Calu3 (cell line): ENCODE measurements around the gene GALNT15. TPM values are rescaled to one million over a fixed set of nuclear protein-coding genes. Genes with fewer than 3 reads are reported as not detected.

Experiments
- BruUV-seq: library from RNA; stranded (reverse); fragments of 400-500 nt; replicated peaks from 2 replicates; lab custom pipeline; 2021; lab: Mats Ljungman, UMichigan
- CTCF ChIA-PET: fragments of 300-600 bp; sonication (Branson Sonifier 250); formaldehyde crosslinking; loops from one replicate; lab custom pipeline; 2022; ENCODE audit warnings: antibody characterized with exemption; lab: Charles Lee
- DNase-seq: peaks from one replicate; pipeline ENCODE4 v3.0.0; 2022
- H3K27ac Mint-ChIP-seq: one replicate; pipeline ENCODE4 v1.8.0; 2022; ENCODE audit warnings: mixed read lengths; ENCODE audit not compliant: unreplicated experiment
- H3K27me3 Mint-ChIP-seq: one replicate; pipeline ENCODE4 v1.8.0; 2022; ENCODE audit warnings: mixed read lengths; ENCODE audit not compliant: unreplicated experiment
- H3K36me3 Mint-ChIP-seq: one replicate; pipeline ENCODE4 v1.8.0; 2022; ENCODE audit warnings: mild to moderate bottlenecking, moderate library complexity, mixed read lengths; ENCODE audit not compliant: insufficient read depth, unreplicated experiment
- H3K4me1 Mint-ChIP-seq: one replicate; pipeline ENCODE4 v1.8.0; 2022; ENCODE audit warnings: mild to moderate bottlenecking, low read depth, mixed read lengths; ENCODE audit not compliant: unreplicated experiment
- H3K4me3 Mint-ChIP-seq: one replicate; pipeline ENCODE4 v1.8.0; 2022; ENCODE audit warnings: mild to moderate bottlenecking, low read depth, moderate library complexity, mixed read lengths; ENCODE audit not compliant: unreplicated experiment
- H3K9me3 Mint-ChIP-seq: one replicate; pipeline ENCODE4 v1.8.0; 2022; ENCODE audit warnings: low read depth, mixed read lengths; ENCODE audit not compliant: unreplicated experiment
- CTCF ChIP-seq: fragments of 200-600 bp; IDR thresholded peaks from one replicate; pipeline ENCODE4 v1.8.0; 2022; ENCODE audit warnings: antibody characterized with exemption; ENCODE audit not compliant: unreplicated experiment
- intact Hi-C: fragments of 100-400 bp; cut with micrococcal nuclease; formaldehyde crosslinking; loops from one replicate; pipeline ENCODE4 v1.10.0; 2022; ENCODE audit not compliant: unreplicated experiment
- total RNA-seq: library from RNA; stranded (reverse); gene quantifications from 2 replicates; pipeline ENCODE4 v1.2.3, GENCODE V29; 2022

The GALNT15 gene
- total RNA-seq, 1 experiment from 2014 or later = not detected

- H3K36me3 Mint-ChIP-seq = no peaks in the 10 kb centered on the region
- CTCF ChIA-PET = no interaction called here
- H3K4me1 Mint-ChIP-seq = no peaks in the 10 kb centered on the region
- intact Hi-C loops = no loop called here
- DNase-seq = no peak
- no TSS peak for BruUV-seq
- TF ChIP-seq CTCF = no peak
- H3K4me3 Mint-ChIP-seq = no peak overlapping the region
- H3K9me3 Mint-ChIP-seq = peaks cover 2% of the 10 kb centered on the region
- H3K27ac Mint-ChIP-seq = no peak overlapping the region
- peaks cover 28% of the 10 kb centered on the region for H3K27me3 Mint-ChIP-seq
Measured at GRCh38 chr3:16151109-16151508, 23.4 kb upstream of the GALNT15 start.

DNA sequence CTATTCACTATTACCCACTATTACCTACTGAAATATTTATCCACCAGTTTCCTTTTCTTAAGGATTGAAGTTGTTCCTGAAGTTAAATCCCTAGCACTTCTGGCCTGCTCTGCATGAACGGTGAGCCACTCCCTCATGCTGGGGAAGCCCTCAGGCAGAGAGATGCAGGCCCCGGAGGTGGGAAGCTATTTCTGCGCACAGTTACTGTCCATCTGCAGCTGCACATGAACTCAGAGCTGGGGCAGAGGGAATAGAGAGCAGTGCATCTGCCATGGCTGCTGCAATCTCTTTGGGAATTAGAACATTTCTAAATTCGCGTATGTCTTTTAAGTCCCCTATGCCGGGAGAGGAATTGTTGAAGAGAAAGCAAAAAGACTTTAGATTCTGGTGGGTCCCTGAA is 6.3 kb upstream of the GALNT15 start:
- no peak for TF ChIP-seq CTCF
- H3K9me3 Mint-ChIP-seq = peaks cover 4% of the 10 kb centered on the region
- no TSS peak for BruUV-seq
- H3K4me3 Mint-ChIP-seq = no peak overlapping the region
- no peaks in the 10 kb centered on the region for H3K4me1 Mint-ChIP-seq
- intact Hi-C loops = no loop called here
- CTCF ChIA-PET = no interaction called here
- DNase-seq = no peak
- no peaks in the 10 kb centered on the region for H3K36me3 Mint-ChIP-seq
- H3K27me3 Mint-ChIP-seq = peaks cover 60% of the 10 kb centered on the region
- H3K27ac Mint-ChIP-seq = no peak overlapping the region

DNA sequence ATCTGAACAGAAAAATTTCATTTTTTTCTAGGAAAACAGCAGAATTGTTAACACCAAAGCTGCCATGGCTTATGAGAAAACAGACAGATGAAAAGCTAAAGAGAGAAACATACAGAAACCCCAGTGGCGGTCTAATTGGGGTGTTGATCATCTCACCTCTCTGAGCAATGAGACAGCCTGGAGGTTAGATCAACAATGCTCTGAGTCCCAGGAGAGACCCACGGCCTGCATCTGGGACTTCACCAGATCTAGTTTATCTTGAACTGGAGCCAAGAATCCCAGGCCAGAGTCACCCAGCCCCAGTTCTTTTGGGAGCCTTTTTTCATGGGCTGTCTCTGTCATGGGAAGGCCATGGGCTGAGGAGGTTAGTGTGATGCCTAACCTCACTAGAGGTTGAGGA is 3.5 kb upstream of the GALNT15 start:
- no TSS peak for BruUV-seq
- intact Hi-C loops = no loop called here
- Mint-ChIP-seq H3K27ac (no peak overlapping the region), H3K9me3 (no peaks in the 10 kb centered on the region), H3K4me1 (no peaks in the 10 kb centered on the region), H3K4me3 (no peak overlapping the region), H3K27me3 (peaks cover 51% of the 10 kb centered on the region), H3K36me3 (no peaks in the 10 kb centered on the region)
- DNase-seq = no peak
- CTCF ChIA-PET = no interaction called here
- TF ChIP-seq CTCF = no peak

GRCh38 chr3:16171825-16172224 is 2.7 kb upstream of the GALNT15 start:
- H3K27ac Mint-ChIP-seq = no peak overlapping the region
- no peaks in the 10 kb centered on the region for H3K9me3 Mint-ChIP-seq
- peaks cover 45% of the 10 kb centered on the region for H3K27me3 Mint-ChIP-seq
- no peaks in the 10 kb centered on the region for H3K36me3 Mint-ChIP-seq
- intact Hi-C loops = no loop called here
- no peak for DNase-seq
- no peak overlapping the region for H3K4me3 Mint-ChIP-seq
- CTCF ChIA-PET = no interaction called here
- no TSS peak for BruUV-seq
- no peak for TF ChIP-seq CTCF
- no peaks in the 10 kb centered on the region for H3K4me1 Mint-ChIP-seq
